GM10248 (cell line): ENCODE data around the gene TRANK1.

Source experiments
- CTCF ChIA-PET: fragments of 300-600 bp; sonication (Branson Sonifier 250); formaldehyde crosslinking; extraction: SDS; loops from one replicate; lab custom pipeline; 2021; ENCODE audit warnings: antibody characterized with exemption; lab: Yijun Ruan, JAX
- POLR2A ChIA-PET: fragments of 350-650 bp; sonication (Branson Sonifier 250); formaldehyde crosslinking; extraction: SDS; loops from one replicate; lab custom pipeline; 2020; ENCODE audit warnings: antibody characterized with exemption; lab: Yijun Ruan, JAX
- DNase-seq: peaks from one replicate; pipeline ENCODE4 v3.0.0; 2012; ENCODE audit errors: extremely low spot score
- CTCF ChIP-seq: IDR thresholded peaks from 2 replicates; pipeline ENCODE4 v1.5.1; 2012; ENCODE audit warnings: mild to moderate bottlenecking, low read depth; ENCODE audit errors: extremely low read depth, missing control alignments, control extremely low read depth

The TRANK1 gene

DNA sequence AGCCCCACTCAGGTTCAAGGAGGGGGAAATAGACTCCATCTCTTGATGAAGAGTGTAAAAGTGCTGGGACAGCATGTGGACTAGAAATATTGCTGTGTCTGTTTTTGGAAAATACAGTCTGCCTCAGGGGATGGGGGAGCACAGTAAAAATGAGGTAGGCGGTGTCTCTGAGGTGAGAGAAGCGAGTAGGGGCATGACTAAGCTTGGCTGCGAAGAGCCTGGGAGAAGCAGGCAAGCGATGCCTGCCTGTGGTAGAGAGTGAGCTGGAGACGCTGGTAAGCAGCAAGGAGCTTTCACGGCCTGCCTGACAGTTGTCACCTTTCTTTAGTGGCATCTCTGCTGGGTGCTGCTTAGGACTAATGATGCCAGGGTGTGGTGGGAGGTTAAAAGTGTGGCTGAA, 131.5 kb downstream of the TRANK1 start:
- POLR2A ChIA-PET = no interaction called here
- CTCF ChIA-PET = interaction anchor here (1.4 kb wide), 1 partner anchor 35 kb away, joined by 3 read pairs; no protein-coding TSS in a partner anchor
- no peak for TF ChIP-seq CTCF
- DNase-seq = no peak

- TF ChIP-seq CTCF = no peak
- ChIA-PET POLR2A (no interaction called here), CTCF (interaction anchor here (1.7 kb wide), 1 partner anchor 21 kb away, joined by 5 read pairs; no protein-coding TSS in a partner anchor)
- DNase-seq = no peak
These were observed 132.6 kb downstream of the TRANK1 start for GRCh38 chr3:36812240-36812639.

DNA sequence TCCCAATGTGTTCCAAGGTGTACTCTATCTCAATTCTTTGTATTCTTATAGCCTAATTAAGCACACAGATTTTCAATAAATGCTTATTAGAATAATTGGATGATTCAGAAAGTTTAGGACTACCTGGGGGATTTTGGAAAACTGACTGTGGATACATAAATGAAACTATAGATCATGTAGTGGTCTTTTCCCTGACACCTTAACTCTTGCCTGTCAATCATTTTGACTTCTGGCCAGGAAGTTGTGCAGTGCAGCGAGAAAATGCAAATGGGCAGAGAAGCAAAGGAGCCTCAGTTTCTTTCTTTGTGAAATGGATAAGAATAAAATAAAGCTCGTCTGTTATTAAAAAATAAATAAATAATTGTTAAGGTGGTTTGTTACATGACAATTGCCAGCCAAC, 133.1 kb downstream of the TRANK1 start:
- no peak for TF ChIP-seq CTCF
- ChIA-PET CTCF (interaction anchor here (1.2 to 1.7 kb wide), 3 partner anchors 8 to 46 kb away, joined by 3 to 5 read pairs (median 3); no protein-coding TSS in a partner anchor), POLR2A (no interaction called here)
- no peak for DNase-seq

DNA sequence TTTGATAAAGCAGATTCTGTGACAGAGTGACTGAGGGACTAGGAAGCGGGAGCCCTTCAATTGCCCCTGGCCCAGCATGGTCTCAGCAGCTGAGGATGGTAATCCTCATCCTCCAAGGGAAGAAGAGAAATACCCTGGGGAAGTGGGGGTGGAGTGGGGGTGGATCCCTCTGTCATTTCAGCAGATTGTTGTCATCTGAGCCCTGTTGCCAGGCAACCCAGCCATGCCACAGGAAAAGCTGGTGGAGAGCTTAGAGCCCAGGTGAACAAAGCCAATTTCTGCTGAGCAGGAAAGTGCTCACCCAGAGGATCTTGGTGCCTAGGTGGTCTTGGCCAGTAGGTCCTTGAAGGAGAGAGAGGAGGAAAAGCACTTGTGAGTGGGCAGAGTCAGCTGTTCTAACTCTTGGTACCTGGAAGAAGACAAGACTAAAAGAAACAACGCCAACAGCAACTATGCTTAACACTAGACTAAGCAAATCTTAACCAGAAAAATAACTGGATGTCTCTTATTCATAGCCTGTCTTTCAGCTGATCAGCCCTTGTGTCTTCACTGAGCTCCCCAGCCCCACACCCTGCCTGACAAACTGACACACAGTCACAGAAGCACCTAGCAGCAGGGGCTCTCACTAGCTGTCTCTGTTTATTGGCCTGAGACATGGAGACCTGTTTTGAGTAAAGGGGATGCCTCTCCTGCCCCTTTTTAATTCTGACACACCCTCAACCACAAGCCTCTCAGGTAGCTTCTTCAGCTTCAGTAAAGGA, 140.4 kb downstream of the TRANK1 start:
- no peak for DNase-seq
- ChIA-PET POLR2A (no interaction called here), CTCF (interaction anchor here (0.8 to 1.8 kb wide), 3 partner anchors 10 to 65 kb away, joined by 3 to 4 read pairs (median 3); no protein-coding TSS in a partner anchor)
- TF ChIP-seq CTCF = no peak

DNA sequence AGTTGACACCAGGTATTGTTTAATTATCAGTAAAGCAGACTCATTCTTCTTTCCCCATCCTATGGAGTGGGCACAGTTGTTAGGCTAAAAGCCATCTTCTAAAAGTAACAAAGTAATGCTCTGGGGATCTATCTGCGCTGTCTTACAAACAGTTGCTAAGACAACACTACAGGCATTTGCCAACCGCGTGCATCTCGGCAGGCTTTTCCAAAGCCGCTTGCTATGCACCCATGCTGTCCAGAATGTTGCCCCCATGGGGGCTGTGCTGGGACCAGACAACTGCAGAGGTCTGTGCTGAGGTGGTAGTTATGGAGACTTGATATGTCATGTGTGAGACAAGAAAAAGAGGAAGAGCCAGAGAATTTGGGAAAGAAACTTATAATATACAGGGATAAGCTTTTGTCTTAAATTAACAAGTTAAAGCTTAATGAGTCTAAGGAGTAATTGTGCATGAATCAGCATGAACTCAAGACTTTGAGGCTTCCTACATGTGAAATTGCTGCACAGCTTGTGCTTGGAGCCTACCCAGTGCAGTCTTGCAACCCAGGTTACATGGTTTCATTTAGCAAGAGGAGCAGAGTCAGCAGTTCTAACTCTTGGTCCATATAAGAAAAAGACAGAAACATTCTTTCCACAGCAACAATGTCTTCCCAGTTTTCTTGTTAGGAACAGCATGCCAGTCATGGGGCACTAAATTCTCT, 141.6 kb downstream of the TRANK1 start:
- no peak for TF ChIP-seq CTCF
- no peak for DNase-seq
- ChIA-PET CTCF (interaction anchor here (1.7 to 1.8 kb wide), 2 partner anchors 19 to 66 kb away, joined by 3 to 4 read pairs; no protein-coding TSS in a partner anchor), POLR2A (no interaction called here)

DNA sequence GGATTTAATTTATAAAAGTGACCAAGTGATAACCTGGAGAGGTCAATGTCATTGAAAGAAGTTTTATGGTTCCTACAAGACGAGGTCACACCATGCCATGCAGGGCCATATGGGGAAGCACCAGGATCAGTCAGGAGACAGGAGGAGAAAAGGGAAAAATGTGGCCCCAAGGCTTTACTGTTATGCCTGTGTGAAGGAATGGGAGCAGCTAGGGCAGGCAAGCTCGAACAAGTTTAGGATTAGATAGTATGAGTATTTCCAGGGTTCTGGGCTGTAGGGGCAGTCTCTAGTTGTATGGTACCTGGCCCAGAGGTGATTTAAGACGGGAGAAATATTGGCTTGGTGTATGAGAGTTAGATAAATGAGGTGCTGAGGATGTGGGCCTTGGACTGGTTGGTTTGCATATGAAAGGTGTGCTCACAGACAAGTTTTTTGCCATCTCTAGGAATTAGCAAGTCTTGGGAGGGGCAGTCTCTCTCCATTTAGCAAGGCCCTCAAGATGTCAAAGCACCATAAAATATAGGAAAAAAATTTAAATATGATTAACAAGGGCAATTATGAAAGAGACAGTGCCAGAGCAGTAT, 144.2 kb downstream of the TRANK1 start:
- DNase-seq = no peak
- no peak for TF ChIP-seq CTCF
- ChIA-PET CTCF (interaction anchor here (1.4 kb wide), 1 partner anchor 50 kb away, joined by 3 read pairs; no protein-coding TSS in a partner anchor), POLR2A (no interaction called here)
